GM23338 (cell line): ENCODE results near the gene RAP2A. TPM values are rescaled to one million over a fixed set of nuclear protein-coding genes. Genes with fewer than 3 reads are reported as not detected.

Source experiments
- ATAC-seq: fragments of 200-7000 bp; cut with Tn5 transposase; 3 replicates; pipeline ENCODE4 v1.9.1; 2020
- DNase-seq: peaks from one replicate; pipeline ENCODE4 v3.0.0-alpha.2; 2015; ENCODE audit warnings: low spot score
- H2AFZ ChIP-seq: fragments of 200-600 bp; sonication (generic); 2 replicates; pipeline ENCODE4 v1.8.0; 2016; ENCODE audit warnings: antibody characterized with exemption, mild to moderate bottlenecking, moderate library complexity
- H3F3A ChIP-seq: fragments of 200-600 bp; sonication (generic); replicated peaks from 2 replicates; pipeline ENCODE4 v1.8.0; 2017; ENCODE audit warnings: antibody characterized with exemption, mixed run types, low read depth
- H3K27ac ChIP-seq: fragments of 200-600 bp; sonication (generic); 2 replicates; pipeline ENCODE4 v1.6.1; 2016; ENCODE audit warnings: low read depth
- H3K27me3 ChIP-seq: fragments of 200-600 bp; sonication (generic); 2 replicates; pipeline ENCODE4 v1.8.0; 2016; ENCODE audit warnings: mild to moderate bottlenecking, mixed run types, moderate library complexity; ENCODE audit not compliant: insufficient read depth
- H3K36me3 ChIP-seq: fragments of 200-600 bp; sonication (generic); 2 replicates; pipeline ENCODE4 v1.8.0; 2016; ENCODE audit warnings: mild to moderate bottlenecking; ENCODE audit not compliant: insufficient read depth
- H3K4me1 ChIP-seq: fragments of 200-600 bp; sonication (generic); 2 replicates; pipeline ENCODE4 v1.8.0; 2016; ENCODE audit warnings: mild to moderate bottlenecking, moderate library complexity; ENCODE audit not compliant: insufficient read depth
- H3K4me2 ChIP-seq: fragments of 200-600 bp; sonication (generic); 2 replicates; pipeline ENCODE4 v1.7.1; 2017; ENCODE audit warnings: mixed run types
- H3K4me3 ChIP-seq: fragments of 200-600 bp; sonication (generic); 2 replicates; pipeline ENCODE4 v1.6.1; 2016; ENCODE audit warnings: mixed run types
- H3K79me2 ChIP-seq: fragments of 200-600 bp; sonication (generic); replicated peaks from 2 replicates; pipeline ENCODE4 v1.8.0; 2017; ENCODE audit warnings: mild to moderate bottlenecking; ENCODE audit not compliant: insufficient read depth
- H3K9me2 ChIP-seq: fragments of 200-600 bp; sonication (generic); 2 replicates; pipeline ENCODE4 v1.8.0; 2017; ENCODE audit not compliant: insufficient read depth
- H4K20me1 ChIP-seq: fragments of 200-600 bp; sonication (generic); replicated peaks from 2 replicates; pipeline ENCODE4 v1.8.0; 2017; ENCODE audit warnings: mild to moderate bottlenecking; ENCODE audit not compliant: insufficient read depth
- H3K27ac Mint-ChIP-seq: 2 replicates; pipeline ENCODE4 v1.8.0; 2020; ENCODE audit warnings: inconsistent platforms, mild to moderate bottlenecking, moderate library complexity, mixed read lengths
- H3K27me3 Mint-ChIP-seq: 3 replicates; pipeline ENCODE4 v1.8.0; 2022; ENCODE audit warnings: low read depth, mild to moderate bottlenecking, moderate library complexity, mixed read lengths, inconsistent platforms; ENCODE audit not compliant: insufficient read depth, poor library complexity
- H3K36me3 Mint-ChIP-seq: 3 replicates; pipeline ENCODE4 v1.8.0; 2021; ENCODE audit warnings: low read depth, mild to moderate bottlenecking, inconsistent platforms, moderate library complexity, mixed read lengths
- H3K4me1 Mint-ChIP-seq: 3 replicates; pipeline ENCODE4 v1.8.0; 2020; ENCODE audit warnings: mild to moderate bottlenecking, inconsistent platforms, mixed read lengths
- H3K4me3 Mint-ChIP-seq: 3 replicates; pipeline ENCODE4 v1.8.0; 2021; ENCODE audit warnings: moderate library complexity, mild to moderate bottlenecking, inconsistent platforms, mixed read lengths
- H3K9me3 Mint-ChIP-seq: 3 replicates; pipeline ENCODE4 v1.8.0; 2020; ENCODE audit warnings: moderate library complexity, mild to moderate bottlenecking, inconsistent platforms, mixed read lengths
- CREB1 ChIP-seq: fragments of 250-450 bp; sonication (Bioruptor Pico); IDR thresholded peaks from 2 replicates; pipeline ENCODE4 v1.5.0; 2020; ENCODE audit warnings: low read depth, mild to moderate bottlenecking, moderate library complexity
- ETS1 ChIP-seq: IDR thresholded peaks from 2 replicates; pipeline ENCODE4 v1.6.1; 2016; ENCODE audit warnings: antibody characterized with exemption
- EZH2 ChIP-seq: fragments of 200-600 bp; sonication (generic); IDR thresholded peaks from one replicate; pipeline ENCODE4 v1.8.0; 2017; ENCODE audit warnings: antibody characterized with exemption, mild to moderate bottlenecking, low read depth; ENCODE audit not compliant: unreplicated experiment
- EZH2phosphoT487 ChIP-seq: fragments of 200-600 bp; sonication (generic); IDR thresholded peaks from one replicate; pipeline ENCODE4 v1.8.1; 2018; ENCODE audit warnings: antibody characterized with exemption; ENCODE audit not compliant: unreplicated experiment
- JUNB ChIP-seq: IDR thresholded peaks from one replicate; pipeline ENCODE4 v1.6.1; 2016; ENCODE audit warnings: antibody characterized with exemption; ENCODE audit not compliant: unreplicated experiment
- NANOG ChIP-seq: IDR thresholded peaks from 2 replicates; pipeline ENCODE4 v1.6.1; 2016; ENCODE audit warnings: antibody characterized with exemption, borderline replicate concordance
- POLR2AphosphoS5 ChIP-seq: IDR thresholded peaks from 2 replicates; pipeline ENCODE4 v1.6.1; 2016; ENCODE audit warnings: antibody characterized with exemption, low read depth
- REST ChIP-seq: IDR thresholded peaks from one replicate; pipeline ENCODE4 v1.6.1; 2018; ENCODE audit warnings: antibody characterized with exemption; ENCODE audit not compliant: unreplicated experiment
- STAT1 ChIP-seq: IDR thresholded peaks from one replicate; pipeline ENCODE4 v1.6.1; 2016; ENCODE audit warnings: antibody characterized with exemption; ENCODE audit not compliant: unreplicated experiment
- ZNF114 ChIP-seq: fragments of 250-450 bp; sonication (Bioruptor Pico); IDR thresholded peaks from 2 replicates; pipeline ENCODE4 v1.5.0; 2020; ENCODE audit warnings: mild to moderate bottlenecking, moderate library complexity
- ZNF331 ChIP-seq: fragments of 250-450 bp; sonication (Bioruptor Pico); IDR thresholded peaks from 2 replicates; pipeline ENCODE4 v1.5.0; 2020; ENCODE audit warnings: low read depth, mild to moderate bottlenecking, moderate library complexity
- ZNF462 ChIP-seq: fragments of 250-450 bp; sonication (Bioruptor Pico); IDR thresholded peaks from 2 replicates; pipeline ENCODE4 v1.5.0; 2020; ENCODE audit warnings: mild to moderate bottlenecking, moderate library complexity
- polyA plus RNA-seq: library from polyadenylated mRNA; unstranded; fragments of >200 nt; fragmentation: Nextera tagmentation; extraction: Ambion mirVana; gene quantifications from 2 replicates; pipeline ENCODE4 v1.2.1, GENCODE V29; 2016
- total RNA-seq: library from RNA; depleted of rRNA; stranded (reverse); fragments of >200 nt; shearing (Covaris generic); gene quantifications from 2 replicates; pipeline ENCODE4 v1.2.3, GENCODE V29; 2014
- TF ChIP-seq, protein P1 (sequence below), 2 experiments: fragments of 200-600 bp in 1 of 2; sonication (generic) in 1 of 2; conservative IDR thresholded peaks; 2 replicates each; pipeline versions ENCODE4 v1.5.1 to v1.6.1; 2016 to 2017; ENCODE audit warnings: antibody characterized with exemption in 2 of 2, low read depth in 2 of 2, mild to moderate bottlenecking in 2 of 2, moderate library complexity in 1 of 2

Gene RAP2A
- total and polyA plus RNA-seq, 2 experiments from 2014 or later = 10.4 to 35.3 TPM

- H3K36me3 Mint-ChIP-seq = no peaks in the 10 kb centered on the region
- no peak overlapping the region for H3K4me3 ChIP-seq
- no peak overlapping the region for H3K4me3 Mint-ChIP-seq
- no peaks in the 10 kb centered on the region for H3K27me3 Mint-ChIP-seq
- peaks cover 7% of the 10 kb centered on the region for H3K9me2 ChIP-seq
- H3K4me1 Mint-ChIP-seq = no peaks in the 10 kb centered on the region
- H3K36me3 ChIP-seq = no peaks in the 10 kb centered on the region
- H3K27ac ChIP-seq = no peak overlapping the region
- peaks cover 4% of the 10 kb centered on the region; the same call in 1 of the 2 replicates for H3K4me1 ChIP-seq
- no peaks in the 10 kb centered on the region for H3F3A ChIP-seq
- H3K9me3 Mint-ChIP-seq = no peaks in the 10 kb centered on the region; the same call in 2 of the 3 replicates
- no peak overlapping the region for H3K4me2 ChIP-seq
- ATAC-seq (no peak), DNase-seq (no peak)
- no peak overlapping the region for H2AFZ ChIP-seq
- no peaks in the 10 kb centered on the region for H3K79me2 ChIP-seq
- H3K27ac Mint-ChIP-seq = no peak overlapping the region
- H4K20me1 ChIP-seq = no peaks in the 10 kb centered on the region
- TF ChIP-seq EZH2phosphoT487 = no peak
- no peak for TF ChIP-seq POLR2AphosphoS5
- TF ChIP-seq ZNF462 (CRISPR knock-in tag) = no peak
- no peak for TF ChIP-seq JUNB
- no peak for TF ChIP-seq ZNF331 (CRISPR knock-in tag)
- no peak for TF ChIP-seq EZH2
- TF ChIP-seq ETS1 = no peak
- TF ChIP-seq NANOG = no peak
- no peak for TF ChIP-seq REST
- no peak for TF ChIP-seq ZNF114 (CRISPR knock-in tag)
- TF ChIP-seq, protein P1, sequence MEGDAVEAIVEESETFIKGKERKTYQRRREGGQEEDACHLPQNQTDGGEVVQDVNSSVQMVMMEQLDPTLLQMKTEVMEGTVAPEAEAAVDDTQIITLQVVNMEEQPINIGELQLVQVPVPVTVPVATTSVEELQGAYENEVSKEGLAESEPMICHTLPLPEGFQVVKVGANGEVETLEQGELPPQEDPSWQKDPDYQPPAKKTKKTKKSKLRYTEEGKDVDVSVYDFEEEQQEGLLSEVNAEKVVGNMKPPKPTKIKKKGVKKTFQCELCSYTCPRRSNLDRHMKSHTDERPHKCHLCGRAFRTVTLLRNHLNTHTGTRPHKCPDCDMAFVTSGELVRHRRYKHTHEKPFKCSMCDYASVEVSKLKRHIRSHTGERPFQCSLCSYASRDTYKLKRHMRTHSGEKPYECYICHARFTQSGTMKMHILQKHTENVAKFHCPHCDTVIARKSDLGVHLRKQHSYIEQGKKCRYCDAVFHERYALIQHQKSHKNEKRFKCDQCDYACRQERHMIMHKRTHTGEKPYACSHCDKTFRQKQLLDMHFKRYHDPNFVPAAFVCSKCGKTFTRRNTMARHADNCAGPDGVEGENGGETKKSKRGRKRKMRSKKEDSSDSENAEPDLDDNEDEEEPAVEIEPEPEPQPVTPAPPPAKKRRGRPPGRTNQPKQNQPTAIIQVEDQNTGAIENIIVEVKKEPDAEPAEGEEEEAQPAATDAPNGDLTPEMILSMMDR (conservative IDR thresholded peaks at IDR 0.05; ENCODE audit: low read depth in 2 of 2) = no peak
- no peak for TF ChIP-seq STAT1
- no peak for TF ChIP-seq CREB1 (CRISPR knock-in tag)
- no peaks in the 10 kb centered on the region for H3K27me3 ChIP-seq
These were observed 46.5 kb upstream of the RAP2A start for GRCh38 chr13:97387485-97387839.
